ELF-1 (cell line): ENCODE data around the gene CACUL1.

ENCODE experiments used
- DNase-seq: peaks from one replicate; pipeline ENCODE4 v3.0.0-alpha.2; 2016; ENCODE audit warnings: low read depth, low spot score

The CACUL1 gene

DNA sequence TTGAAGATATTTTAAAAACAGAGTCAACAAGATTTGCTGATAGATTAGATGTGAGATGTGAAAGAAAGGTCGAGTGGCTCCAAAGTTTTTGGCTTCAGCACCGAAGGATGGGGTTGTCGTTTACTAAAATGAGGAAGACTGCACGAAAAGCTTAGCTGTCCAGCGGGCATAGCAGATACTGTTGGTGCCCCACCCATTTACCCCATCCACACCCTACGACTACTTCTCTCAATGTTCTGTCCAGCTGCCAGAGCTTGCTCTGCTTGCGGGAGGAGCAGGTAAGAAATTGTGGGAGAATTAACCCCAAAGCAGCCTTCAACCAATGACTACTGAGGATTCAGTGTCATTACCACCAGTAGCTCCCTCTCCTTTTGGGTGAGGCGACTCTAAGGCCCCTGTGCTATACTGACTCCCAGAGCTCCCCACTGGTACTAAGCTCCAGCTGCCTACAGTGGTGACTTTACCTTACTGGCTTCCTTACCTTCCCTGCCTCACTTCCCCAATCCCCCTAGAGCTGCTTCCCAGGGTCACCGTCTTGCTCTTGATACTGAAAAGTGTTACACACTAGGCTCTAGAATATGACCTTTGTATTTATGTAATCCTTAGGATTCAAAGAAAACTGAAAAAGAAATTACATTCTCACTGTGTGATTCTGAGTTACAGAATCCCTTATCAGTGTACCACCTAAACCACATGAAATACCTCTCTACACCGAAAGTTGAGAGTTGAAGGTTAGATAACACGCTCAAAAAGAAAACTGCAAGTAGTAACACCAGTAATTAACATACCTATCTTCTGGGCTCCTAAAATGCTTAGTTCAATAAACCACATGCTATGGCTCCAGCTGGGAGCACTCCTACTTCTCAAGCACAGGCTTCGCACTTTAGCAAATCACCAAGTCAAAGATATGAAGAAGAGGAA lies 22.3 kb downstream of the CACUL1 start:
- no peak for DNase-seq

GRCh38 chr10:118730756-118731456 lies 23.9 kb downstream of the CACUL1 start:
- no peak for DNase-seq

DNA sequence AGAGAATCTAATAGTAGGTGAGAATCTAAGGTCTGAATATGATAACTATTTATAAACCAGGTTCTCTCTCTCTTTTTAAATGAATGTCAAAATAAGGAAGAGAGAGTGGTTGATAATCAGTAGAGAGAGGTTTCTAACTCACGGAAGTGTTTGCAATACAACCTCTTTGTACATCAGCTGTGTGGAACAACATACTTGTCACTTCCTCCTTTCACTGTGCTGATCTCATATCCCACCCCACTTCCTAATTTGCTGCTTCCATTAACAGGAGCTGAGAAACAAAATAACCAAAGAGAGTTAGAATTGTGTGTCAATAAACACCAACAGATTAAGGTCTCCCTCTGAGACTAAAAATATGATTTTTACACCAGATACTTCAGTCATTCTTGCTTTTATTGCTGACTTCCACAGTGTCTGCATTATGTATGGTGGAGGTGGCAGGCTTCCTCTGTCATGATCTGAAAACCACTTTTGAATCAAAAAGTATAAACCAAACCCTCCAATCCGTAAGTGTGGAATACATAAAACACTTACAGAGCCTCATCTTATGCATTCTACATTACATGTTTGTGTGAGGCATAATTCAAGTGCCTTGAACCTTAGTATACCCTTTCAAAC lies 25.0 kb downstream of the CACUL1 start:
- DNase-seq = no peak

DNA sequence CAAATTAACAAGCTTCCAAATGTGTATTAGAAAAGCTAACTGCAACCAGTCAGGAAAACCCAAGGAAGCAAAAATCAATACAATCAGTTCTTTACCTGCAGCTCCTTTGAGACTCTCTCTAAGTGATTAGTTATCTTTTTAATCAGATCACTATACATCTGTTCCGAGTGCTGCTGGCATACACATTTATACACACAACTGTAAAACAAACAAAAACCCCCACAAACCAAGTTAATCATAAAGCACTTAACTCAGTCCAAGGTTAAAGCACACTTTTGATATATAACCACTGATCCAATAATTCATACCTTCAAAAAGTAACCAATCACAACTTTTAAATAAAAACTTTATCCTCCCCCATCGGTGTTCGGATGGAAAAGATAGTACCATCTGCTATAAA lies 25.6 kb downstream of the CACUL1 start:
- no peak for DNase-seq

GRCh38 chr10:118725886-118726500 lies 28.8 kb downstream of the CACUL1 start:
- no peak for DNase-seq

GRCh38 chr10:118723466-118723865 lies 31.3 kb downstream of the CACUL1 start:
- no peak for DNase-seq

GRCh38 chr10:118721539-118721876 lies 33.3 kb downstream of the CACUL1 start:
- DNase-seq = no peak

DNA sequence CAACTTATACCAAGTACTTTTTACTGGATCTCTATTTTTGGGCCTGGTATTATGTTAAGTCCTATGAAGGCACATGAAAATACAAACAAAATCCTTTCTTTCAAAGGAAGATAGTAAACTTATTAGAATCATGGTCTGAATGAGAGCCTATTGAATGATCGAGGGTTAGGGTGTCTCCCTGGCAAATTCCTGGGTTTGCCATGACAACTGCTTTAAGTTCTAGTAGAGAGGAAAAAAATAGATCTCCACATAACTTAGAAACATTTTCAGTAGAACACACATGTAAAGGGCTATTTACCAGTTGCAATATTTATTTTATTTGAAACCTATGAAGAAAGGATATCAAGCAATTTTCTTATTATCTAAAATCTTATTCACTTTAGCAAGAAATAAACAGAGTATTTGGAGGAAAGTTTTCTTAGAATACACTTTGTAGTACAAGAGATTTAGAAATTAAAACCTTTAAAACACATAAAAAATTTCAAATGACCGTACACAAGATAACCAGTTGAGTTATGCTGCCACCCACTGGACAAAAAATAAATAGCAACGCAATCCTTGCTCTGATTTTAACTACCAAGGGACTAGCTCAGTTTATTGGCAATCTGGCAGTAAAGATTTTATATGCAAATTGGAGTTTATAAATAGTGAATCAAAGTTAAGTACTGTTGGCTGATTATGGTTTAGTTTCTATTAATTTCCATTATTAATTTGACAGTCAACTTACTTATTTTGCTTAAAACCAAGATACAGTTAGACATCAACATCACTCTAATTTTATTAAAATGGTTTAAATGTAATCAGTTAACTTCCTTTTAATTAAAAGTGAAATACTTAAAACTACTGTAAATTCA lies 33.9 kb downstream of the CACUL1 start:
- peak; percentile 19 for DNase-seq

- no peak for DNase-seq
Observed at GRCh38 chr10:118714366-118714765, 40.4 kb downstream of the CACUL1 start.

DNA sequence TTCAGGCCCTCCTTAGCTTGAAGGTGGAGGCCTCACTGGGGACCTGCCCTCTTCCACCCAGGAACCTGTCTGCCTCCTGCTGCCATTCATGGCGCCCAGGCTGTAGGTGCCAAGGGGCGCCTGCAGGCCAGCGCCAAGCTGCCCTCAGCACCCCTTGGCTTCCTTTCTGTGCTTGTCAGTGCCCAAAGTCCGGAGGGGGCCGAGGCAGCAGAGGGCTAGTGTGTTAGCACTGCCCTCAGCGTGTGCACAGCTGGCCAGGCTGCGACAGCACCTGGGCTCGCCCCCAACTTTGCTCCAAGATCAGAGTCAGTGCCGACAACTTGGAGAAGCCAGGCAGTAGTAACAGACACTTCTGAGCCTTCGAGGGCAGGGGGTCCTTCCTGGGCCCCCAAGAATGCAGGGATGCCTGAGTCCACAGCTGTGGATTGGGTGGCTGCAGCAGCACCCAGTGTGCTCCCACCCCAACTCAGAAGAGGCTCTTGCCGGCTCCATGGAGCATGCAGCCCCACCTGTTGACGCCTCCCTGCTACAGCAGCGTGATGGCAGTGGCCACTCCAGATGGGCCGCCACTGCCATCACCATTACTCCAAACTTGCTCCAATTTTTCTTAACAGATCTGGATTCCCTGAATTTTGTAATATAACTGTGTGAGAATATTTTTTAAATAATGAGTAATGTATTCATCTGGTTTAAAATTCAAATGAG lies 41.7 kb downstream of the CACUL1 start:
- peak; percentile 18 for DNase-seq

- DNase-seq = no peak
Observed at GRCh38 chr10:118712080-118712479, 42.7 kb downstream of the CACUL1 start.

GRCh38 chr10:118710487-118710886 lies 44.3 kb downstream of the CACUL1 start:
- no peak for DNase-seq

GRCh38 chr10:118708571-118708970 lies 46.2 kb downstream of the CACUL1 start:
- no peak for DNase-seq

- DNase-seq = no peak
Observed at GRCh38 chr10:118704711-118705110, 50.1 kb downstream of the CACUL1 start.

DNA sequence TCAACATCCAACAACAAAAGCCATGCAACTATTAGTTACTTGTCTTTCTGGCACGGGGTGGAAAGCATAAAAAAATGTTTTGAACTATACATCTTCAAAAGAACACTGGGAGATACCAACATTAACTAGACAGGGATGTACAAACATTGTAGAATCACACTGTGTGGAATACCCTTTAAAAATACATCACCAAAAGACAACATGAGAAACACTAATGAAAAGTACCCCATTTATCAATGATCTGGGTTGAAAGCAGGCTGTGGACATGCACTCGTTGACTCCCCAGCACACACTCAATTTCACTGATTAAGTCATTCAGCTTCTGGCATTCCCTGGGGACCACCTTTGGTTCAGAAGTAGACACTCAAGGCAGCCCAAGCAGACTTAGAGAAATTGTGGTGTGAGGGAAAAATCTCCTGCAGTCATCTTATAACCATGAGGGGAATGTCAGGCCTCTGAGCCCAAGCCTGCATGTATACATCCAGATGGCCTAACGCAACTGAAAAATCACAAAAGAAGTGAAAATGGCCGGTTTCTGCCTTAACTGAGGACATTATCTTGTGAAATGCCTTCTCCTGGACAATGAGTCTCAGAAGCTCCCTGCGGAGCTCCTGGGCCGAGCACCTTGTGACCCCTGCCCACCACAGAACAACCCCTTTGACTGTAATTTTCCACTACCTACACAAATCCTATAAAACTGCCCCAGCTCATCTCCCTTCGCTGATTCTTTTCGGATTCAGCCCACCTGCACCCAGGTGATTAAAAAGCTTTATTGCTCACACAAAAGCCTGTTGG lies 53.0 kb downstream of the CACUL1 start:
- DNase-seq = peak; percentile 4

DNA sequence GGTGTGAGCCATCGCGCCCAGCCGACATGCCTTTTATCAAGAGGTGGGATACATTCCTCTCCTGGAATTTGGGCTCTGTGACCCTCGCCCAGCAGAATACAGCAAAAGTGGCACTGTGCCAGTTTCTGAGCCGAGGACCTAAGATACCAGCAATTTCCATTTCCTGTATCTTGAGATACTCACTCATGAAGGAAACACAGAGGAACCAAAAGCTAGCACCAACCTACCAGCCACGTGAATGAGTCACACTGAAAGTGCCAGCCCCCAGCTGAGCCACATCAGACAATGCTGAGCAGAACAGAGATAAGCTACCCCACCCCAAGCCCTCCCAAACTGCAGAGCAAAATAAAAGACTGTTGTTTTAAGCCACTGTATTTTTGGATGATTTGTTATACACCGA lies 56.3 kb downstream of the CACUL1 start:
- peak; percentile 39 for DNase-seq

GRCh38 chr10:118694848-118695247 lies 59.9 kb downstream of the CACUL1 start:
- DNase-seq = no peak

- no peak for DNase-seq
Observed at GRCh38 chr10:118692872-118693271, 61.9 kb downstream of the CACUL1 start.

- DNase-seq = no peak
Observed at GRCh38 chr10:118689070-118689858, 65.5 kb downstream of the CACUL1 start.
